H9 (cell line): Measurements from ENCODE around the gene ICAM2. TPM values are rescaled to one million over a fixed set of nuclear protein-coding genes. Genes with fewer than 3 reads are reported as not detected.

Source experiments
- DNase-seq: peaks from one replicate; pipeline ENCODE4 v3.0.0-alpha.2; 2017
- H2AFZ ChIP-seq: one replicate; pipeline ENCODE4 v1.6.1; 2013; ENCODE audit warnings: mild to moderate bottlenecking, low read length, control low read depth, moderate library complexity
- H2AK5ac ChIP-seq: 2 replicates; pipeline ENCODE4 v1.6.1; 2013; ENCODE audit warnings: low read length, control low read depth, mixed read lengths; ENCODE audit not compliant: insufficient read length
- H2BK120ac ChIP-seq: one replicate; pipeline ENCODE4 v1.6.1; 2013; ENCODE audit warnings: low read depth, mild to moderate bottlenecking, low read length, control low read depth, inconsistent platforms; ENCODE audit not compliant: poor library complexity, severe bottlenecking
- H2BK12ac ChIP-seq: 2 replicates; pipeline ENCODE4 v1.6.1; 2013; ENCODE audit warnings: low read length, control low read depth, mixed read lengths, low read depth; ENCODE audit not compliant: insufficient read length
- H2BK15ac ChIP-seq: 2 replicates; pipeline ENCODE4 v1.6.1; 2013; ENCODE audit warnings: low read depth, low read length, control low read depth
- H2BK20ac ChIP-seq: one replicate; pipeline ENCODE4 v1.6.1; 2013; ENCODE audit warnings: low read depth, mild to moderate bottlenecking, low read length, control low read depth, inconsistent platforms; ENCODE audit not compliant: poor library complexity, severe bottlenecking
- H2BK5ac ChIP-seq: 2 replicates; pipeline ENCODE4 v1.6.1; 2013; ENCODE audit warnings: low read length, control low read depth, mixed read lengths; ENCODE audit not compliant: insufficient read length
- H3K14ac ChIP-seq: 2 replicates; pipeline ENCODE4 v1.6.1; 2013; ENCODE audit warnings: low read length, control low read depth; ENCODE audit not compliant: insufficient read depth
- H3K18ac ChIP-seq: 2 replicates; pipeline ENCODE4 v1.6.1; 2013; ENCODE audit warnings: low read depth, mild to moderate bottlenecking, mixed read lengths, low read length, control low read depth; ENCODE audit not compliant: insufficient read length
- H3K23ac ChIP-seq: 2 replicates; pipeline ENCODE4 v1.6.1; 2013; ENCODE audit warnings: low read length, control low read depth, mixed read lengths, low read depth; ENCODE audit not compliant: insufficient read length
- H3K23me2 ChIP-seq: 2 replicates; pipeline ENCODE4 v1.6.1; 2013; ENCODE audit warnings: low read depth, mild to moderate bottlenecking, mixed read lengths, low read length, control low read depth; ENCODE audit not compliant: insufficient read length, poor library complexity, severe bottlenecking
- H3K27ac ChIP-seq: 2 replicates; pipeline ENCODE4 v1.5.1; 2013; ENCODE audit warnings: low read length, control low read depth, mixed read lengths, low read depth; ENCODE audit not compliant: insufficient read length
- H3K27me3 ChIP-seq: 2 replicates; pipeline ENCODE4 v1.6.1; 2013; ENCODE audit warnings: low read length, control low read depth, inconsistent platforms; ENCODE audit not compliant: insufficient read depth
- H3K4ac ChIP-seq: 2 replicates; pipeline ENCODE4 v1.6.1; 2013; ENCODE audit warnings: low read depth, mild to moderate bottlenecking, control low read depth, inconsistent platforms, low read length, moderate library complexity
- H3K4me1 ChIP-seq: 2 replicates; pipeline ENCODE4 v1.6.1; 2013; ENCODE audit warnings: low read length, control low read depth, inconsistent platforms; ENCODE audit not compliant: insufficient read depth
- H3K4me2 ChIP-seq: 2 replicates; pipeline ENCODE4 v1.6.1; 2013; ENCODE audit warnings: low read length, control low read depth, mixed read lengths; ENCODE audit not compliant: insufficient read length, insufficient read depth
- H3K56ac ChIP-seq: 2 replicates; pipeline ENCODE4 v1.6.1; 2013; ENCODE audit warnings: low read depth, mild to moderate bottlenecking, mixed read lengths, low read length, control low read depth; ENCODE audit not compliant: insufficient read length
- H3K79me1 ChIP-seq: 2 replicates; pipeline ENCODE4 v1.6.1; 2013; ENCODE audit warnings: low read depth, mild to moderate bottlenecking, moderate library complexity, low read length, control low read depth, inconsistent platforms; ENCODE audit not compliant: insufficient read depth, poor library complexity, severe bottlenecking
- H3K79me2 ChIP-seq: 2 replicates; pipeline ENCODE4 v1.6.1; 2013; ENCODE audit warnings: low read length, control low read depth, inconsistent platforms; ENCODE audit not compliant: insufficient read depth
- H3K9ac ChIP-seq: 2 replicates; pipeline ENCODE4 v1.6.1; 2013; ENCODE audit warnings: low read length, control low read depth, mixed read lengths; ENCODE audit not compliant: insufficient read length; ENCODE audit errors: extremely low read depth
- H3K9me3 ChIP-seq: one replicate; pipeline ENCODE4 v1.6.1; 2013; ENCODE audit warnings: low read depth, low read length, inconsistent platforms; ENCODE audit not compliant: control insufficient read depth
- H3T11ph ChIP-seq: one replicate; pipeline ENCODE4 v1.6.1; 2013; ENCODE audit warnings: mild to moderate bottlenecking, low read length, control low read depth, inconsistent platforms
- H4K20me1 ChIP-seq: one replicate; pipeline ENCODE4 v1.6.1; 2013; ENCODE audit not compliant: control insufficient read depth, insufficient read length, insufficient read depth
- H4K5ac ChIP-seq: 2 replicates; pipeline ENCODE4 v1.6.1; 2013; ENCODE audit warnings: low read depth, mild to moderate bottlenecking, mixed read lengths, low read length, control low read depth; ENCODE audit not compliant: insufficient read length
- H4K8ac ChIP-seq: replicated peaks from 2 replicates; pipeline ENCODE4 v1.6.1; 2013; ENCODE audit warnings: low read length, control low read depth, mixed read lengths, low read depth; ENCODE audit not compliant: insufficient read length
- H4K91ac ChIP-seq: 2 replicates; pipeline ENCODE4 v1.6.1; 2013; ENCODE audit warnings: low read depth, mild to moderate bottlenecking, moderate library complexity, mixed read lengths, low read length, control low read depth; ENCODE audit not compliant: insufficient read length
- H3K27ac Mint-ChIP-seq, 3 experiments: 2 replicates in 2 of 3; 3 replicates in 1 of 3; pipeline ENCODE4 v1.8.0; 2020 to 2021; ENCODE audit warnings: mixed read lengths in 3 of 3, mild to moderate bottlenecking in 1 of 3, moderate library complexity in 1 of 3
- H3K27me3 Mint-ChIP-seq: 2 replicates; pipeline ENCODE4 v1.8.0; 2021; ENCODE audit warnings: low read depth, mild to moderate bottlenecking, moderate library complexity, mixed read lengths
- H3K36me3 Mint-ChIP-seq, 3 experiments: 2 replicates in 2 of 3; 3 replicates in 1 of 3; pipeline ENCODE4 v1.8.0; 2020 to 2021; ENCODE audit warnings: low read depth in 3 of 3, mixed read lengths in 3 of 3; ENCODE audit not compliant: insufficient read depth in 1 of 3
- H3K4me1 Mint-ChIP-seq, 2 experiments: 2 replicates each; pipeline ENCODE4 v1.8.0; 2020; ENCODE audit warnings: mixed read lengths in 2 of 2
- H3K4me3 Mint-ChIP-seq, 2 experiments: 2 replicates in 1 of 2; 3 replicates in 1 of 2; pipeline ENCODE4 v1.8.0; 2020 to 2021; ENCODE audit warnings: mild to moderate bottlenecking in 2 of 2, mixed read lengths in 2 of 2, moderate library complexity in 1 of 2
- H3K9me3 Mint-ChIP-seq, 2 experiments: 2 replicates in 1 of 2; 3 replicates in 1 of 2; pipeline ENCODE4 v1.8.0; 2020; ENCODE audit warnings: mild to moderate bottlenecking in 2 of 2, mixed read lengths in 2 of 2, moderate library complexity in 1 of 2
- CTCF ChIP-seq: fragments of 200-600 bp; sonication (generic); conservative IDR thresholded peaks from 3 replicates; pipeline ENCODE4 v1.8.0; 2021; ENCODE audit warnings: antibody characterized with exemption, mild to moderate bottlenecking
- WGBS: extraction: QIAGEN DNeasy Blood & Tissue Kit; methylation state at CpG from one replicate; pipeline ENCODE4 v1.1.7; 2013; ENCODE audit warnings: missing lambda C conversion rate, low lambda C conversion rate, mixed read lengths; ENCODE audit not compliant: insufficient read length; ENCODE audit errors: extremely low coverage; 5-methylcytosine and 5-hydroxymethylcytosine counted together
- total RNA-seq: library from RNA; stranded (reverse); gene quantifications from 2 replicates; pipeline ENCODE4 v1.2.1, GENCODE V29; 2021

Gene ICAM2
- total RNA-seq, 1 experiment from 2014 or later: 0.28 TPM

- Mint-ChIP-seq H3K27ac (no peak overlapping the region; a peak in 1 of 7 replicates), H3K36me3 (no peaks in the 10 kb centered on the region), H3K9me3 (no peaks in the 10 kb centered on the region; a peak in 1 of 5 replicates), H3K27me3 (peaks cover 4% of the 10 kb centered on the region), H3K4me3 (no peak overlapping the region; a peak in 1 of 5 replicates), H3K4me1 (peaks cover 21 to 26% of the 10 kb centered on the region in 2 experiments)
- Histone ChIP-seq H3K14ac (no peak overlapping the region), H3K56ac (no peak overlapping the region), H3K23ac (no peak overlapping the region), H3K18ac (no peak overlapping the region), H2BK15ac (no peak overlapping the region), H4K5ac (no peak overlapping the region), H3K4me2 (no peak overlapping the region), H3K4ac (no peak overlapping the region), H3T11ph (no peak overlapping the region), H2AFZ (no peak overlapping the region), H3K27ac (no peak overlapping the region), H3K9ac (no peak overlapping the region), H3K27me3 (no peaks in the 10 kb centered on the region), H2AK5ac (no peak overlapping the region), H3K79me2 (no peaks in the 10 kb centered on the region), H4K8ac (no peak overlapping the region), H2BK120ac (no peak overlapping the region), H2BK5ac (no peak overlapping the region), H3K9me3 (no peaks in the 10 kb centered on the region), H3K23me2 (peaks cover 10% of the 10 kb centered on the region), H2BK20ac (no peak overlapping the region), H2BK12ac (no peak overlapping the region), H3K79me1 (no peaks in the 10 kb centered on the region), H4K20me1 (no peaks in the 10 kb centered on the region), H3K4me1 (no peaks in the 10 kb centered on the region), H4K91ac (no peak overlapping the region)
- no peak for DNase-seq
- no CpG with 5 or more reads among the region's 4 CpGs for WGBS
- TF ChIP-seq CTCF: no peak
Observed at GRCh38 chr17:63963123-63963522, 57.3 kb downstream of the ICAM2 start.
